GM18517 (cell line): ENCODE results near the gene PRKCH.
"Not testable (repeated sequence)": the region's sequence is repeated elsewhere in the genome, so short reads cannot be mapped to it uniquely, and the experiment has no call there.

Source experiments
- ATAC-seq: cut with Tn5 transposase; IDR thresholded peaks from one replicate; pipeline ENCODE4 v1.9.1; 2021; ENCODE audit warnings: mild to moderate bottlenecking, moderate library complexity; ENCODE audit not compliant: unreplicated experiment

PRKCH gene

GRCh38 chr14:61524936-61525292 is 203.5 kb downstream of the PRKCH start:
- no peak for ATAC-seq

GRCh38 chr14:61525293-61526011 is 204.1 kb downstream of the PRKCH start:
- ATAC-seq, result peak; percentile 85

- no peak for ATAC-seq
These were observed 205.3 kb downstream of the PRKCH start for GRCh38 chr14:61526405-61527312.

- no peak for ATAC-seq
These were observed 206.1 kb downstream of the PRKCH start for GRCh38 chr14:61527325-61528100.

GRCh38 chr14:61528591-61529021 is 207.2 kb downstream of the PRKCH start:
- ATAC-seq, result no peak

- not testable (repeated sequence) for ATAC-seq
These were observed 208.0 kb downstream of the PRKCH start for GRCh38 chr14:61529360-61529759.

GRCh38 chr14:61530296-61530695 is 208.9 kb downstream of the PRKCH start:
- ATAC-seq, result no peak

- ATAC-seq, result no peak
These were observed 209.5 kb downstream of the PRKCH start for GRCh38 chr14:61530896-61531295.

- no peak for ATAC-seq
These were observed 210.2 kb downstream of the PRKCH start for GRCh38 chr14:61531465-61532122.

- no peak for ATAC-seq
These were observed 210.7 kb downstream of the PRKCH start for GRCh38 chr14:61532123-61532505.

- ATAC-seq, result no peak
These were observed 211.4 kb downstream of the PRKCH start for GRCh38 chr14:61532763-61533162.

- no peak for ATAC-seq
These were observed 212.3 kb downstream of the PRKCH start for GRCh38 chr14:61533513-61534255.

- no peak for ATAC-seq
These were observed 213.7 kb downstream of the PRKCH start for GRCh38 chr14:61535032-61535431.

GRCh38 chr14:61535458-61535857 is 214.1 kb downstream of the PRKCH start:
- ATAC-seq, result no peak

- ATAC-seq, result no peak
These were observed 215.5 kb downstream of the PRKCH start for GRCh38 chr14:61536661-61537562.

- ATAC-seq, result peak; percentile 65
These were observed 216.4 kb downstream of the PRKCH start for GRCh38 chr14:61537563-61538463.

GRCh38 chr14:61538464-61539022 is 217.2 kb downstream of the PRKCH start:
- no peak for ATAC-seq

GRCh38 chr14:61539631-61540030 is 218.3 kb downstream of the PRKCH start:
- no peak for ATAC-seq
